Urinary bladder (tissue), 4 donors: ENCODE data around the gene DSE. TPM values are rescaled to one million over a fixed set of nuclear protein-coding genes. Genes with fewer than 3 reads are reported as not detected.
A peak's percentile ranks its signal among the peaks of the same experiment; 100 is the strongest.

Source experiments
- DNase-seq: peaks from one replicate; pipeline ENCODE4 v3.0.0-alpha.2; 2015; ENCODE audit errors: extremely low spot score
- H3K27ac ChIP-seq: one replicate; pipeline ENCODE4 v1.5.1; 2013; ENCODE audit warnings: low read depth, mild to moderate bottlenecking, moderate library complexity
- H3K36me3 ChIP-seq: one replicate; pipeline ENCODE4 v1.6.1; 2013; ENCODE audit warnings: mild to moderate bottlenecking, moderate library complexity; ENCODE audit not compliant: insufficient read depth
- H3K4me1 ChIP-seq: one replicate; pipeline ENCODE4 v1.6.1; 2013; ENCODE audit warnings: mild to moderate bottlenecking, moderate library complexity; ENCODE audit not compliant: insufficient read depth
- H3K4me3 ChIP-seq: one replicate; pipeline ENCODE4 v1.5.1; 2013; ENCODE audit warnings: low read depth, low read length
- WGBS: extraction: QIAGEN DNeasy Blood & Tissue Kit; methylation state at CpG from one replicate; pipeline ENCODE4 v1.1.7; 2013; 5-methylcytosine and 5-hydroxymethylcytosine counted together
- polyA plus RNA-seq: library from polyadenylated mRNA; stranded (reverse); fragments of 200-250 nt; gene quantifications from one replicate; pipeline ENCODE4 v1.2.3, GENCODE V29; 2013
- total RNA-seq: library from RNA; depleted of rRNA; stranded (reverse); fragments of >200 nt; gene quantifications from one replicate; pipeline ENCODE4 v1.2.3, GENCODE V29; 2014
- donor health status: healthy with polysubstance abuse.
- donor health status: healthy.

Gene DSE
- total and polyA plus RNA-seq, 2 donors = 18.4 to 76.5 TPM

DNA sequence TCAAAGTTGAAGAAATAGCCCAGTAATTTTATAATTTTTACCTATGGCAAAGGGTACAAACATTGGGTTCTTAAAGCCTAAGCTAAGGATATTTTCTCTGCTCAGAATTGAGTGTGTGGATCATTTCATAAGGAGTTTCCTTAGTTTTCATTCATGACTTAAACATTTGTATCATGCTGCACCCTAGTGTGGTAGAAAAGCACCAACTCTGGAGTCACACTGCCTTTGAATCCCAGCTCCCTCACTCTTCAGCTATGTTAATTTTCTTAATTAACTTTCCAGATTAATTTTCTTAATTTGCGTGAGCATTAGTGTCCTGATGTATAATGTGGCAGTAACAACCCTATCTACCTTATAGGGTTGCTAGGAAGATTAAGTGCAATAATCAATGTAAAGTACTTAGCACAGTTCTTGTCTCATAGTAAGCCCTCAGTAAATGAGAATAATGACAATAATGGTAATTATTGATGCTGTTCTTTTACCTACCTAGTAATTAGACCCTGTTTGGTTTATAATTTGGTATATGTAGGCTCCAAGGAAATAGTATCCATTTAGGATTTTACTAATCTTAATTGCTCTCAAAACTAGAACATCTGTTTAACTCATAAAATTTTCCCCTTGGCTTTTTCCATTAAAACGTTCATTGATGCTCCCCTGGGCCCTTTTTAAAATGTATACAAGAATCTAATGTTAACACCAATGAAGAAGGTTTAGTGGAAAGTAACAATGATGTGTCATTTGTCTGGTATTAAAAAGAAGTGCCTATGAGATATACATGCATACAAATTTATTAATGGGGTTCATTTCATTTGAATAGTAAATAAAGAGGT is 31.6 kb downstream of the DSE start:
- H3K4me3 ChIP-seq = no peak overlapping the region
- H3K27ac ChIP-seq = no peak overlapping the region
- no peak for DNase-seq
- H3K36me3 ChIP-seq = no peaks in the 10 kb centered on the region
- no peaks in the 10 kb centered on the region for H3K4me1 ChIP-seq
- 69% methylated on average over 2 of the region's 2 CpGs for WGBS

- Histone ChIP-seq H3K36me3 (no peaks in the 10 kb centered on the region), H3K27ac (no peak overlapping the region), H3K4me3 (no peak overlapping the region), H3K4me1 (no peaks in the 10 kb centered on the region)
- DNase-seq = no peak
- WGBS = 98% methylated on average over 1 of the region's 1 CpG
Measured at GRCh38 chr6:116403205-116403604, 32.5 kb downstream of the DSE start.

GRCh38 chr6:116404696-116405095 is 33.9 kb downstream of the DSE start:
- no peaks in the 10 kb centered on the region for H3K4me1 ChIP-seq
- peak; percentile 41 for DNase-seq
- no peak overlapping the region for H3K27ac ChIP-seq
- H3K36me3 ChIP-seq = no peaks in the 10 kb centered on the region
- WGBS = 62% methylated on average over 3 of the region's 3 CpGs
- H3K4me3 ChIP-seq = no peak overlapping the region

- Histone ChIP-seq H3K27ac (no peak overlapping the region), H3K36me3 (peaks cover 1% of the 10 kb centered on the region), H3K4me1 (no peaks in the 10 kb centered on the region), H3K4me3 (no peak overlapping the region)
- DNase-seq = no peak
- WGBS = 36% methylated on average over 5 of the region's 5 CpGs
Measured at GRCh38 chr6:116405138-116405537, 34.4 kb downstream of the DSE start.

DNA sequence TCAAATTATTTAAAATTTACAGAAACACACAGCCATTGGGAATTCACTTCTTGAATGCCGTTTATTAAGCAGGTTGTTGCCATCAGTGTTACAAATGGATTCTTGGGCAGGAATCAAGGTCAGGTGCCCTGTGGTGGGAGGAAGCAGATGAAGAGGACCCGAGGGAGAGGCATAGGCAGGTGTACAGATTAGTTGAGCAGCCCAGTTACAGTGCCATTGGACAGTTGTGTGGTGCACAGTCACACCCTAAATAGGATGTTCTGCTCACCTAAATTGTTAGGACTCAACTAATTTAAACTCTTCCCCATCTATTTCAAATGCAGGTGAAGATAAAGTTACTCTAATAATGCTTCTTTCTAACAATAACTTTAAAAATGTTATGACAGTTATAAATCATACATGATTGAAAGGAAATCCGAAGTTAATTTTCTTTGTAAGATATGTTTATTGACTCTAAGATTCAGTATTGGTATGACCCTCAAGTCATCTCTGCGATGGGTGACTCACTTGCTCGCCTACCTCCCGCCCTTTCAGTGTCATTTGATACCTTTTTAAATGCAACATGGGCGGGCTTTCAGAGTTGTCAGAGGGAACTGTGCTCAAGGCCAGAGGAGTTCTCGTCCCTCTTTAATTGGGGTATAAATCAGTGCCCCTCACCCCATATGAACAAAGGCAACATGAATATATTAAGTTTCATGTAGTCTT is 35.1 kb downstream of the DSE start:
- H3K27ac ChIP-seq = no peak overlapping the region
- H3K36me3 ChIP-seq = peaks cover 2% of the 10 kb centered on the region
- no peak for DNase-seq
- no peak overlapping the region for H3K4me3 ChIP-seq
- WGBS = 63% methylated on average over 8 of the region's 8 CpGs
- no peaks in the 10 kb centered on the region for H3K4me1 ChIP-seq

- WGBS = 54% methylated on average over 4 of the region's 4 CpGs
- DNase-seq = no peak
- peaks cover 2% of the 10 kb centered on the region for H3K36me3 ChIP-seq
- H3K27ac ChIP-seq = peak overlapping the region; percentile 10
- H3K4me1 ChIP-seq = no peaks in the 10 kb centered on the region
- no peak overlapping the region for H3K4me3 ChIP-seq
Measured at GRCh38 chr6:116406678-116407345, 36.1 kb downstream of the DSE start.

GRCh38 chr6:116408491-116408890 is 37.7 kb downstream of the DSE start:
- H3K4me1 ChIP-seq = no peaks in the 10 kb centered on the region
- DNase-seq = no peak
- WGBS = 93% methylated on average over 4 of the region's 4 CpGs
- H3K36me3 ChIP-seq = peaks cover 2% of the 10 kb centered on the region
- H3K27ac ChIP-seq = no peak overlapping the region
- no peak overlapping the region for H3K4me3 ChIP-seq

DNA sequence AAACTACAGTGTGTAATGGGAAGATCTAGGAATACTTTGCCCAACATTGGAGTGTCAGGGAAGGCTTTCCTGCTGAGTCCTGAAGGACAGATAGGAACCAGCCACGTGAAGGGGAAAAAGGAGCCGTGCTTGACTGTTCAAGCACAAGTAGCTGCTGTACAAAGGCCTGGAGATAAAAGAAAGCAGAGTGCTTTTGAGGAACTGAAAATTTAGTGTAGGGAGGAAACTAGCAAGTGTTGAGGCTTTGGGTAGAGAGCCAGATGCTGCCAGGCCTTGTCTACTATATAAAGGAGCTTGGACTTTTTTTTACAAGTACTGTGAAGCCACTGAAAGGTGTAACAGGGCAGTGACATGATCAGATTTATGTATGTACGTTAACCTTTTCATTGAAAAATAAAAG is 39.0 kb downstream of the DSE start:
- no peak overlapping the region for H3K27ac ChIP-seq
- no peaks in the 10 kb centered on the region for H3K4me1 ChIP-seq
- DNase-seq = no peak
- peaks cover 2% of the 10 kb centered on the region for H3K36me3 ChIP-seq
- H3K4me3 ChIP-seq = no peak overlapping the region
- WGBS = 86% methylated on average over 3 of the region's 3 CpGs

DNA sequence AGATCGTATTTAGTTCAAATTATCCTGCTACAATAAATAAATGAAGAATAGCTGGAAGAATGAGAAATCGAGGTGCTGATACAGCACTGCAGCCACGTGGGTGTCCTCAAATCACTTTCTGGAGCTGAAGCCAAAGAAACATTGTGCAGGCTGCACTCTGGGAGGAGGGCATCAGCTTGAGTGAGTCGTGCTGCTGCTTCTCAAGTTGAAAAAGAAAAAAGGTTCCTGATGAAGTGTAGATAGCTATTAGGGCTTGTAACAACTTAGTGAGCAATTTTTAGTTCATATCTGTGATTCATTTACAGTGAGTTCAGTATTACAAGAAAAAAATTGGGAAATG is 40.5 kb downstream of the DSE start:
- H3K4me3 ChIP-seq = no peak overlapping the region
- no peaks in the 10 kb centered on the region for H3K4me1 ChIP-seq
- H3K36me3 ChIP-seq = peaks cover 2% of the 10 kb centered on the region
- DNase-seq = no peak
- H3K27ac ChIP-seq = no peak overlapping the region
- WGBS = 3% methylated on average over 4 of the region's 4 CpGs

DNA sequence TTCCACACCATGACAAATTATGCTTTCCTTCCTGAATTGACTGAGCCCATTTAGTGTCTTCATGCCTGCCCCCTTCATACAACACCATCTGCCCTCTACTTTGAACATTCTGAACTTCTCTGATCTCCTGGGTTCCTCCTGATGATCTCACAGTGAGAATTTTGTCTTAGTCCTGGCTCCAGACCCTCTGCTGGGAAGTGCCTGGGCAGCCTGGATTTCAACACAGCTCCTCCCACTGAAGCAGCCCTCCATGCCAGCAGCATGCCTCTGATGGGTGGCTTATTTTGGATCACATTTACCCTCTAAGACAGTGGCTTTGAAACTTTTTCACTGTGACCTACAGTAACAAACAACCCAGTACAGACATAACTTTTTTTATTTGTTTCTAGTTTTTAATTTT is 41.5 kb downstream of the DSE start:
- no peak for DNase-seq
- Histone ChIP-seq H3K4me1 (no peaks in the 10 kb centered on the region), H3K36me3 (peaks cover 2% of the 10 kb centered on the region), H3K27ac (no peak overlapping the region), H3K4me3 (no peak overlapping the region)

DNA sequence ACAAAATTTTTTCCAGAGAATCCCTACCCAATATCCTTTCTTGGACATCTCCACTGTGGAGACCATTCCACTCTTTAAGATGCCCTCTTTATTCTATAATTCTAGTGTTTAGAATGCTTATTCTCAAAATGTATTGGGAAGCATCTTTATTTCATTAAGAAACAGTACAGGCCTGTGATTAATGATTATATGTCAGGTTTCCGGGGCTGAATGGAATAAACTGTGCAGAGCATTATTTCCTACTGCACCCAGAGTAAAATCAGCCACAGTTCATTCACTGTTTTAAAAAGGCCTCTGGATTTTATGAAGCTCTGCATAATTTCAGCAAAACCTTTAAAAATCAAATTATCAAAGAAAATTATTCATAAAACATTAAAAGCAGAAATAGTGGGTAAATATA is 42.6 kb downstream of the DSE start:
- no peak overlapping the region for H3K4me3 ChIP-seq
- 81% methylated on average over 1 of the region's 1 CpG for WGBS
- H3K4me1 ChIP-seq = no peaks in the 10 kb centered on the region

DNA sequence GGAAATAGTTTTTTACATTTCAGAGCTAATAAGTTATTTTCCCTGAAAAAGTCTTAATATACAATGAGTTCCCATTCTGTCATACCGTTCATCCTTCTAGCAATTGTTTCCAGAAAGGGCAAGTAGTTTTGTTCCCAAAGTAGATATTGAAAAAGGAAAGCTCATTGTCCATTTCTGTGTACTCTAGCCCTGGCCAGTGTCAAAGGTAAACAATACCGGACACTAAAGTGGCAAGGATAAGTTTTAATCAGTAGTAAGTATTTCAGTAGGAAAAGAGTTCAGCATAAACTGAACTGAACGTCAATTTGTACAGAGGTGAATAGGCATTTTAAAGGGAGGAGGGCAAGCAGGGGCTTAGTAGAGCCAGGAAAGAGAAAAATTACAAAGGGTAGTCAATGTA is 46.9 kb downstream of the DSE start:
- WGBS = 86% methylated on average over 3 of the region's 3 CpGs
- no peak for DNase-seq
- H3K4me1 ChIP-seq = peaks cover 2% of the 10 kb centered on the region
- no peak overlapping the region for H3K4me3 ChIP-seq
- H3K36me3 ChIP-seq = no peaks in the 10 kb centered on the region
- no peak overlapping the region for H3K27ac ChIP-seq

More for the DNA sequence above, 42.6 kb downstream of the DSE start:
- Histone ChIP-seq H3K27ac (no peak overlapping the region), H3K36me3 (peaks cover 2% of the 10 kb centered on the region)
- no peak for DNase-seq

GRCh38 chr6:116419069-116419786 is 48.5 kb downstream of the DSE start:
- Histone ChIP-seq H3K36me3 (no peaks in the 10 kb centered on the region), H3K4me1 (peaks cover 2% of the 10 kb centered on the region), H3K4me3 (no peak overlapping the region), H3K27ac (no peak overlapping the region)
- 79% methylated on average over 2 of the region's 2 CpGs for WGBS
- no peak for DNase-seq
